Endodermal cell (in vitro differentiated cells): ENCODE data around the gene PAPOLB. TPM values are rescaled to one million over a fixed set of nuclear protein-coding genes. Genes with fewer than 3 reads are reported as not detected.
A peak's percentile ranks its signal among the peaks of the same experiment; 100 is the strongest.

ENCODE experiments used
- DNase-seq: peaks from one replicate; pipeline ENCODE4 v3.0.0-alpha.2; 2017
- H3K27ac ChIP-seq: 2 replicates; pipeline ENCODE4 v1.5.1; 2013; ENCODE audit warnings: mild to moderate bottlenecking, low read depth, low read length, moderate library complexity
- H3K27me3 ChIP-seq: 2 replicates; pipeline ENCODE4 v1.6.1; 2013; ENCODE audit warnings: mild to moderate bottlenecking, low read length, moderate library complexity; ENCODE audit not compliant: insufficient read depth, control insufficient read depth, poor library complexity, severe bottlenecking
- H3K36me3 ChIP-seq: 2 replicates; pipeline ENCODE4 v1.7.0; 2013; ENCODE audit warnings: mild to moderate bottlenecking, low read length, moderate library complexity; ENCODE audit not compliant: control insufficient read depth, insufficient read depth
- H3K4me1 ChIP-seq: one replicate; pipeline ENCODE4 v1.7.0; 2013; ENCODE audit warnings: low read length; ENCODE audit not compliant: control insufficient read depth, insufficient read depth
- H3K4me3 ChIP-seq: 2 replicates; pipeline ENCODE4 v1.5.1; 2013; ENCODE audit warnings: mild to moderate bottlenecking, low read length, moderate library complexity
- H3K9ac ChIP-seq: 2 replicates; pipeline ENCODE4 v1.6.1; 2013; ENCODE audit warnings: mild to moderate bottlenecking, low read length, moderate library complexity; ENCODE audit not compliant: poor library complexity, severe bottlenecking; ENCODE audit errors: extremely low read depth
- H3K9me3 ChIP-seq: 2 replicates; pipeline ENCODE4 v1.6.1; 2013; ENCODE audit warnings: mild to moderate bottlenecking, low read length, moderate library complexity; ENCODE audit not compliant: control insufficient read depth
- H3K27ac Mint-ChIP-seq: 2 replicates; pipeline ENCODE4 v1.8.0; 2020; ENCODE audit warnings: mixed read lengths
- H3K27me3 Mint-ChIP-seq: 2 replicates; pipeline ENCODE4 v1.8.0; 2021; ENCODE audit warnings: mild to moderate bottlenecking, mixed read lengths; ENCODE audit not compliant: insufficient read depth
- H3K36me3 Mint-ChIP-seq: 2 replicates; pipeline ENCODE4 v1.8.0; 2020; ENCODE audit warnings: low read depth, mixed read lengths
- H3K4me1 Mint-ChIP-seq: 2 replicates; pipeline ENCODE4 v1.8.0; 2020; ENCODE audit warnings: mixed read lengths
- H3K4me3 Mint-ChIP-seq: 2 replicates; pipeline ENCODE4 v1.8.0; 2020; ENCODE audit warnings: mild to moderate bottlenecking, moderate library complexity, mixed read lengths
- H3K9me3 Mint-ChIP-seq: 2 replicates; pipeline ENCODE4 v1.8.0; 2020; ENCODE audit warnings: mild to moderate bottlenecking, mixed read lengths
- CTCF ChIP-seq: fragments of 200-600 bp; sonication (generic); conservative IDR thresholded peaks from 2 replicates; pipeline ENCODE4 v1.5.0; 2021; ENCODE audit warnings: antibody characterized with exemption, mild to moderate bottlenecking
- WGBS, 2 experiments: methylation state at CpG; one replicate each; pipeline versions ENCODE4 v1.1.5 to v1.1.7; 2013; ENCODE audit warnings: missing lambda C conversion rate in 2 of 2, mixed read lengths in 1 of 2; ENCODE audit not compliant: insufficient coverage in 1 of 2, insufficient read length in 1 of 2; 5-methylcytosine and 5-hydroxymethylcytosine counted together
- total RNA-seq, 2 donors: library from RNA; stranded (reverse); fragmentation: NEBNext Ultra II Directional in 1 of 2; extraction: Animal tissue kit (Norgen Biotek cat#: 25700) in 1 of 2; gene quantifications; 2 replicates in 1 of 2; 3 replicates in 1 of 2; pipeline ENCODE4 v1.2.1, GENCODE V29; 2021

Gene PAPOLB
- total RNA-seq, 2 donors from 2014 or later = 1.2 to 1.8 TPM

- Histone ChIP-seq H3K27me3 (no peaks in the 10 kb centered on the region), H3K27ac (no peak overlapping the region), H3K9me3 (peaks cover 7% of the 10 kb centered on the region), H3K4me1 (peaks cover 4% of the 10 kb centered on the region), H3K36me3 (peaks cover 13% of the 10 kb centered on the region), H3K9ac (no peak overlapping the region), H3K4me3 (no peak overlapping the region)
- Mint-ChIP-seq H3K9me3 (no peaks in the 10 kb centered on the region), H3K27ac (no peak overlapping the region), H3K36me3 (peaks cover 51% of the 10 kb centered on the region), H3K4me3 (no peak overlapping the region), H3K4me1 (peaks cover 20% of the 10 kb centered on the region), H3K27me3 (no peaks in the 10 kb centered on the region)
- WGBS, 2 experiments = 93 to 94% methylated on average over 14 to 23 of the region's 23 CpGs
- no peak for DNase-seq
- TF ChIP-seq CTCF = peak; percentile 17
These were observed 9.3 kb upstream of the PAPOLB start for GRCh38 chr7:4871056-4871680.

DNA sequence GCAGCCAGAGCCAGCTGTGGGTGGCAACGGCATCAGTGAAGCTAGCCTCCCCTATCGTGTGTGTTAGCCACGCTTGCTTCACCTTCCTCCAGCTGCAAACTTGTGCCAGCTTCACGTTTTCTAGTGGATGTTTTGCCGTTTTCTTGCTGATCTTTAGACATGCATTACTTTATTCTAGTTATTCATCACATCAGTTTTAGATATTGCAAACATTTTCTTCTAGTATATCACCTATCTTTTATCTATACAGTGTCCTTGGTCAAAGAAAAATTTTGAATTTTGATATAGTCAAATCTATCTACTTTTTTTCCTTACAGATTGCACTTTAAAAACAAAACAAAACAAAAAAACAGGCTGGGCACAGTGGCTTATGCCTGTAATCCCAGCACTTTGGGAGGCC lies 6.7 kb upstream of the PAPOLB start:
- H3K4me3 Mint-ChIP-seq = no peak overlapping the region
- H3K4me1 Mint-ChIP-seq = peaks cover 19% of the 10 kb centered on the region
- H3K9me3 ChIP-seq = peaks cover 18% of the 10 kb centered on the region
- peaks cover 4% of the 10 kb centered on the region for H3K4me1 ChIP-seq
- H3K27me3 ChIP-seq = no peaks in the 10 kb centered on the region
- no peaks in the 10 kb centered on the region for H3K27me3 Mint-ChIP-seq
- peaks cover 3% of the 10 kb centered on the region for H3K9me3 Mint-ChIP-seq
- H3K9ac ChIP-seq = no peak overlapping the region
- H3K27ac Mint-ChIP-seq = no peak overlapping the region
- TF ChIP-seq CTCF = no peak
- DNase-seq = no peak
- H3K4me3 ChIP-seq = no peak overlapping the region
- H3K27ac ChIP-seq = no peak overlapping the region
- peaks cover 60% of the 10 kb centered on the region for H3K36me3 Mint-ChIP-seq
- peaks cover 14% of the 10 kb centered on the region for H3K36me3 ChIP-seq
- WGBS, 2 experiments = 94 to 100% methylated on average over 5 of the region's 5 CpGs

DNA sequence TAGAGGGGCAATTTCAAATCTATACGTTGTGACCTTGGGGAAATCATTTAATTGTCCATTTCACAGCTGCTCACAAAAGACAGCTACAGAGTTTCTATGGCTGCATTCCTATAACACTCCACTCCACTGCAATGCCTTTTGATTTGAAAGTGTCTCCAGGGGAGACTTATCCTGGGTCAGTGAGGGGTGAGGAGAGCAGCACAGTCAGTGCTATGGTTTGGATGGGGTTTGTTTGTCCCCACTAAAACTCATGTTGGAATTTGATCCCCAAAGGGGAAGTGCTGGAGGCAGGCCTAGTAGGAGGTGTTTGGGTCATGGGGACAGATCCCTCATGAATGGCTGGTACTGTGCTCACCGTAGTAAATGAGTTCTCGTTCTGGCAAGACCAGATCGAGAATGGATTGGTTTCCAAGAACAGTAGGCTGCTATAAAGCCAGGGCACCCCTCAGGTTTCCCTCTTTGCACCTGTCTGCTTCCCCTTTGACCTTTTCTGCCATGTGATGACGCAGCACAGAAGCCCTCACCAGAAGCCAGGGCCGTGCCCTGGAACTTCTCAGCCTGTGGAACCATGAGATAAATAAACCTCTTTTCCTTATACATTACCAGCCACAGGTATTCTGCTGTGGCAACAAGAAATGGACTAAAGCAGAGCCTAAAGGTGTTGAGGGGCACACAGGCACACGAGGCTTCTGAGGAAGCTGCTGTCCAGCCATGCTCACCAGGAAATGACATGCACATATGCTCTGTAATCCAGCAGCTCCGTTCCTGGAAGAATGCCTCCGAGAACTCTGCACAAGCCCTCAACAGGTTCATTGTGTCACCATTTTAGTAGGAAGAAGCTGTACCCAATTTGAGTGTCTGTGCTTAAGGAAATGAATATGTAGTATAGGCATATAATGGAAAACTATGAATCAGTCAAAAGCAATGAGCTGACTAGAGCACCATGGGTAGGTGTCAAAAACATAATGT lies 5.0 kb upstream of the PAPOLB start:
- 90 to 93% methylated on average over 8 to 9 of the region's 9 CpGs for WGBS, 2 experiments
- no peak for TF ChIP-seq CTCF
- H3K9me3 Mint-ChIP-seq = peaks cover 16% of the 10 kb centered on the region
- no peak overlapping the region for H3K27ac ChIP-seq
- no peak overlapping the region for H3K4me3 ChIP-seq
- no peaks in the 10 kb centered on the region for H3K27me3 ChIP-seq
- H3K36me3 ChIP-seq = peaks cover 11% of the 10 kb centered on the region
- H3K4me1 ChIP-seq = no peaks in the 10 kb centered on the region
- H3K9me3 ChIP-seq = peaks cover 31% of the 10 kb centered on the region
- H3K9ac ChIP-seq = no peak overlapping the region
- no peak for DNase-seq
- H3K36me3 Mint-ChIP-seq = peaks cover 70% of the 10 kb centered on the region
- no peak overlapping the region for H3K27ac Mint-ChIP-seq
- H3K4me3 Mint-ChIP-seq = no peak overlapping the region
- H3K27me3 Mint-ChIP-seq = no peaks in the 10 kb centered on the region
- peaks cover 2% of the 10 kb centered on the region for H3K4me1 Mint-ChIP-seq
